Neural progenitor cell (in vitro differentiated cells): Measurements from ENCODE around the gene MTCL1. TPM values are rescaled to one million over a fixed set of nuclear protein-coding genes. Genes with fewer than 3 reads are reported as not detected.

Experiments used
- DNase-seq: peaks from one replicate; pipeline ENCODE4 v3.0.0-alpha.2; 2016; ENCODE audit warnings: low spot score
- H2AFZ ChIP-seq: fragments of 200-600 bp; sonication (generic); replicated peaks from 2 replicates; pipeline ENCODE4 v1.6.1; 2016; ENCODE audit warnings: antibody characterized with exemption
- H3F3A ChIP-seq: fragments of 200-600 bp; sonication (generic); 2 replicates; pipeline ENCODE4 v1.6.1; 2016; ENCODE audit warnings: antibody characterized with exemption, low read depth
- H3K27ac ChIP-seq: fragments of 200-600 bp; sonication (generic); 2 replicates; pipeline ENCODE4 v1.5.1; 2016; ENCODE audit warnings: mild to moderate bottlenecking
- H3K27me3 ChIP-seq: fragments of 200-600 bp; sonication (generic); 2 replicates; pipeline ENCODE4 v1.6.1; 2016; ENCODE audit warnings: mild to moderate bottlenecking, moderate library complexity
- H3K36me3 ChIP-seq: fragments of 200-600 bp; sonication (generic); 2 replicates; pipeline ENCODE4 v1.5.1; 2016
- H3K4me1 ChIP-seq: fragments of 200-600 bp; sonication (generic); 2 replicates; pipeline ENCODE4 v1.6.1; 2016; ENCODE audit warnings: mixed run types
- H3K4me2 ChIP-seq: fragments of 200-600 bp; sonication (generic); 2 replicates; pipeline ENCODE4 v1.6.1; 2016
- H3K4me3 ChIP-seq: fragments of 200-600 bp; sonication (generic); 2 replicates; pipeline ENCODE4 v1.5.1; 2016
- H3K79me2 ChIP-seq: fragments of 200-600 bp; sonication (generic); 2 replicates; pipeline ENCODE4 v1.6.1; 2016; ENCODE audit warnings: low read depth
- H3K9ac ChIP-seq: fragments of 200-600 bp; sonication (generic); 2 replicates; pipeline ENCODE4 v1.6.1; 2016
- H3K9me3 ChIP-seq: fragments of 200-600 bp; sonication (generic); 2 replicates; pipeline ENCODE4 v1.5.1; 2016; ENCODE audit warnings: low read depth
- H4K20me1 ChIP-seq: fragments of 200-600 bp; sonication (generic); 2 replicates; pipeline ENCODE4 v1.6.1; 2016; ENCODE audit warnings: low read depth
- H3K27ac Mint-ChIP-seq: 3 replicates; pipeline ENCODE4 v1.8.0; 2021; ENCODE audit warnings: mixed read lengths
- H3K27me3 Mint-ChIP-seq: 2 replicates; pipeline ENCODE4 v1.8.0; 2022; ENCODE audit warnings: low read depth, mild to moderate bottlenecking, inconsistent platforms, moderate library complexity, mixed read lengths; ENCODE audit not compliant: insufficient read depth
- H3K36me3 Mint-ChIP-seq: 3 replicates; pipeline ENCODE4 v1.8.0; 2021; ENCODE audit warnings: mixed read lengths
- H3K4me1 Mint-ChIP-seq: 3 replicates; pipeline ENCODE4 v1.8.0; 2021; ENCODE audit warnings: mixed read lengths
- H3K4me3 Mint-ChIP-seq: 3 replicates; pipeline ENCODE4 v1.8.0; 2021; ENCODE audit warnings: mild to moderate bottlenecking, moderate library complexity, mixed read lengths
- H3K9me3 Mint-ChIP-seq: 3 replicates; pipeline ENCODE4 v1.8.0; 2020; ENCODE audit warnings: mixed read lengths
- EZH2 ChIP-seq: fragments of 200-600 bp; sonication (generic); IDR thresholded peaks from 2 replicates; pipeline ENCODE4 v1.6.1; 2017; ENCODE audit warnings: antibody characterized with exemption, mild to moderate bottlenecking, moderate library complexity
- EZH2phosphoT487 ChIP-seq: fragments of 200-600 bp; sonication (generic); IDR thresholded peaks from 2 replicates; pipeline ENCODE4 v1.6.1; 2017; ENCODE audit warnings: antibody characterized with exemption
- total RNA-seq: library from RNA; depleted of rRNA; stranded (reverse); fragments of >200 nt; gene quantifications from 2 replicates; pipeline ENCODE4 v1.2.3, GENCODE V29; 2015; ENCODE audit warnings: low replicate concordance
- TF ChIP-seq, protein P1 (sequence below): fragments of 200-600 bp; sonication (generic); IDR thresholded peaks from 2 replicates; pipeline ENCODE4 v1.5.1; 2017; ENCODE audit warnings: antibody characterized with exemption, mild to moderate bottlenecking

MTCL1 gene
- total RNA-seq, 1 donor from 2014 or later = 36.9 TPM

DNA sequence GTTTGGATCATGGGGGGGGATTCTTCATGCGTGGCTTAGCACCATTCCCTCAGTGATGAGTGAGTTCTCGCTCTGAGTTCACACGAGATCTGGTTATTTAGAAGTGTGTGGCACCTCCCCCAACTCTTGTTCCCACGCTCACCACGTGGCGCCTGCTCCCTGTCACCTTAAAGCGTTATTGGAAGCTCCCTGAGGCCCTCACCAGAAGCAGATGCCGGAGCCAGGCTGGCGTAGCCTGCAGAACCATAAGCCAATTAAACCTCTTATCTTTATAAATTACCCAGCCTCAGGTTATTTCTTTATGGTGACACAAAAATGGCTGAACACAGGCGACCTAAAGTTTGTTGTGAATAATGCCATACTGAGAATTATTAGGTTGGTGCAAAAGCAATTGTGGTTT, 10.5 kb upstream of the MTCL1 start:
- Histone ChIP-seq H2AFZ (no peak overlapping the region), H3K79me2 (no peaks in the 10 kb centered on the region), H3K9me3 (no peaks in the 10 kb centered on the region), H3K27me3 (no peaks in the 10 kb centered on the region), H3K4me3 (no peak overlapping the region), H3K4me1 (no peaks in the 10 kb centered on the region), H3K9ac (no peak overlapping the region), H3K4me2 (no peak overlapping the region), H3K36me3 (no peaks in the 10 kb centered on the region), H3K27ac (no peak overlapping the region), H4K20me1 (no peaks in the 10 kb centered on the region), H3F3A (no peaks in the 10 kb centered on the region)
- DNase-seq = no peak
- TF ChIP-seq, protein P1, sequence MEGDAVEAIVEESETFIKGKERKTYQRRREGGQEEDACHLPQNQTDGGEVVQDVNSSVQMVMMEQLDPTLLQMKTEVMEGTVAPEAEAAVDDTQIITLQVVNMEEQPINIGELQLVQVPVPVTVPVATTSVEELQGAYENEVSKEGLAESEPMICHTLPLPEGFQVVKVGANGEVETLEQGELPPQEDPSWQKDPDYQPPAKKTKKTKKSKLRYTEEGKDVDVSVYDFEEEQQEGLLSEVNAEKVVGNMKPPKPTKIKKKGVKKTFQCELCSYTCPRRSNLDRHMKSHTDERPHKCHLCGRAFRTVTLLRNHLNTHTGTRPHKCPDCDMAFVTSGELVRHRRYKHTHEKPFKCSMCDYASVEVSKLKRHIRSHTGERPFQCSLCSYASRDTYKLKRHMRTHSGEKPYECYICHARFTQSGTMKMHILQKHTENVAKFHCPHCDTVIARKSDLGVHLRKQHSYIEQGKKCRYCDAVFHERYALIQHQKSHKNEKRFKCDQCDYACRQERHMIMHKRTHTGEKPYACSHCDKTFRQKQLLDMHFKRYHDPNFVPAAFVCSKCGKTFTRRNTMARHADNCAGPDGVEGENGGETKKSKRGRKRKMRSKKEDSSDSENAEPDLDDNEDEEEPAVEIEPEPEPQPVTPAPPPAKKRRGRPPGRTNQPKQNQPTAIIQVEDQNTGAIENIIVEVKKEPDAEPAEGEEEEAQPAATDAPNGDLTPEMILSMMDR = no peak
- TF ChIP-seq EZH2 (no peak), EZH2phosphoT487 (no peak)
- no peak overlapping the region for H3K27ac Mint-ChIP-seq
- H3K4me1 Mint-ChIP-seq = peaks cover 6% of the 10 kb centered on the region
- peaks cover 4% of the 10 kb centered on the region for H3K27me3 Mint-ChIP-seq
- H3K36me3 Mint-ChIP-seq = no peaks in the 10 kb centered on the region
- H3K4me3 Mint-ChIP-seq = no peak overlapping the region
- no peaks in the 10 kb centered on the region for H3K9me3 Mint-ChIP-seq

DNA sequence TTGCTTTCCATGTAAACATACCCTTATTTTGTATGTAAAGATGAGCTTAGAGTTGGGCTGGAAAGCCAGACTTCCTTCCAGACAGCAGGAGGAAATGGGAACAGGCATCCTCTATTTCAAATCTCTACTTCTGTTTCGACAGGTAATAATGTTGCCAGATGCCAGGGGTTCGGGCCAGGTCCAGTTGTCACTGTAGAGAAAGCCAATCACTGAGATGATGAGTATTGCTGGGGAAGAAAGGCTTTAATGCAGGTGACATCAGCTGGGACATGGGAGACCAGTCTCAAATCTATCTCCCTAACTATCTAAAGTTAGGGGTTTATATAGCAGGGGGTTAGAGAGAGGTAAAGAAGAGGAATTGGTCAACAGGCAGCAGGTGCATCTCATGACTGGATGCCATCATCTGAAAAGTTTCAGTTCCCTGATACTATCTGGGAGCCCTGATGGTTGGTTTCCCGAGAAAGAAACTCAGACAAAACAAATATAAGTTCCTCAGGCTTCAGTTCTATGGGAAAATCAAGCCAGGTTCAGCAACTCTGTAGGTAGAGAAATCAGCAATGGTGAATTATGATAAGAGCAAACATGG, 9.3 kb upstream of the MTCL1 start:
- Histone ChIP-seq H3K9ac (no peak overlapping the region), H3K9me3 (no peaks in the 10 kb centered on the region), H3K27ac (no peak overlapping the region), H3K27me3 (no peaks in the 10 kb centered on the region), H2AFZ (no peak overlapping the region), H3F3A (no peaks in the 10 kb centered on the region), H3K4me2 (no peak overlapping the region), H3K4me1 (no peaks in the 10 kb centered on the region), H3K79me2 (no peaks in the 10 kb centered on the region), H3K4me3 (no peak overlapping the region), H4K20me1 (no peaks in the 10 kb centered on the region), H3K36me3 (no peaks in the 10 kb centered on the region)
- no peak overlapping the region for H3K27ac Mint-ChIP-seq
- no peaks in the 10 kb centered on the region for H3K9me3 Mint-ChIP-seq
- H3K4me1 Mint-ChIP-seq = peaks cover 4% of the 10 kb centered on the region
- no peak for DNase-seq
- peaks cover 4% of the 10 kb centered on the region for H3K27me3 Mint-ChIP-seq
- no peaks in the 10 kb centered on the region for H3K36me3 Mint-ChIP-seq
- TF ChIP-seq EZH2phosphoT487 (no peak), EZH2 (no peak)
- TF ChIP-seq, protein P1 = no peak
- no peak overlapping the region for H3K4me3 Mint-ChIP-seq

DNA sequence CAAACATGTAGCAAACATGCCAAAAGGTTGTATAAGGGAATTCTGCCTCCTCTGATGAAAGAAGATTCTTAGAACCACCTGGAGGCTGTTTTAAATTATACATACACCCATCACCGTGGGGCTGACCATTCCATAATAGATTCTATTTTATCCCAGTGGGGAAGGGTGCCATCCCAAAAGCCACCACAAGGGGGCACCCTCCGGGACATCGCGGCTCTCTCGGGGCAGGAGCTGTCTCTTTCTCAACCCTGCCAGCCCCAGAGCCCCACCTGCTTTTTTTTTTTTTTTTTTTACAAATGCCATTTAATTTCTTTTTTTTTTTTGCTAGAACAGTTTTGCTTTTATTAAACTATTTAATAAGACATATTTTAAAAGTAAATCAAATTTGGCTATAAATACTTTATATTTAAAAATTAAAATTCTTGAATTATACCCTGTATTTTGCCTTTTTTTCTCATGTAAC, 8.6 kb upstream of the MTCL1 start:
- Mint-ChIP-seq H3K27ac (no peak overlapping the region), H3K9me3 (no peaks in the 10 kb centered on the region), H3K4me1 (peaks cover 4% of the 10 kb centered on the region), H3K4me3 (no peak overlapping the region), H3K36me3 (no peaks in the 10 kb centered on the region), H3K27me3 (peaks cover 4% of the 10 kb centered on the region)
- Histone ChIP-seq H3K27ac (no peak overlapping the region), H3K4me3 (no peak overlapping the region), H3K9ac (no peak overlapping the region), H3K4me2 (no peak overlapping the region), H3K79me2 (no peaks in the 10 kb centered on the region), H2AFZ (no peak overlapping the region), H3K36me3 (no peaks in the 10 kb centered on the region), H4K20me1 (no peaks in the 10 kb centered on the region), H3K27me3 (no peaks in the 10 kb centered on the region), H3F3A (no peaks in the 10 kb centered on the region), H3K9me3 (no peaks in the 10 kb centered on the region), H3K4me1 (no peaks in the 10 kb centered on the region)
- TF ChIP-seq, protein P1 = peak; percentile 87
- TF ChIP-seq EZH2 = no peak
- DNase-seq = peak; percentile 68
